ENCODE results near the gene ADPRHL1.
"Not testable (repeated sequence)": the region's sequence is repeated elsewhere in the genome, so short reads cannot be mapped to it uniquely, and the experiment has no call there.

The ADPRHL1 gene

GRCh38 chr13:113454936-113455335 lies 1.6 kb upstream of the ADPRHL1 start:
- no peak for DNase-seq

DNA sequence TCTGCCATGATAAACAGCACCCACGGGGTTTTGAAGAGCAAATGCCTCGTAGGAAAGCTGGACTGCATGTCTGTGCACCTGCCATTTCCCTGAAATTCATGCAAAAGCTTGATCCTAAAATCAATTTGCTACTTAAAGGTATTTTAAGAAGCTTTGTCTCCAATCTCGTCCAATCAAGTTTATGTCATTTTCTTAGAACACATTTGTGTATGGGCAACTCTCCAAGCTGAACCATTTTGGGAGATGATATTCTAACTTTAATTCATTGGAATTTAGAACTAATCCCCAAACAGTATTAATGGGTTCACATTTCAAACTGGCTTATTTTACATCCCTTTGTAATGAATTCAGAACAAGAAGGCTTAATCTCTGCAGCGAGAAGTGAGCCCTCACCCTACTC lies 822 bp downstream of the ADPRHL1 start:
- DNase-seq, result no peak

- no peak for DNase-seq
Measured at GRCh38 chr13:113451951-113452421, 1.3 kb downstream of the ADPRHL1 start.

GRCh38 chr13:113450861-113451620 lies 2.2 kb downstream of the ADPRHL1 start:
- peak; percentile 32 for DNase-seq

- not testable (repeated sequence) for DNase-seq
Measured at GRCh38 chr13:113450348-113450744, 2.9 kb downstream of the ADPRHL1 start.

- no peak for DNase-seq
Measured at GRCh38 chr13:113449693-113450347, 3.5 kb downstream of the ADPRHL1 start.

GRCh38 chr13:113448885-113449692 lies 4.2 kb downstream of the ADPRHL1 start:
- no peak for DNase-seq

DNA sequence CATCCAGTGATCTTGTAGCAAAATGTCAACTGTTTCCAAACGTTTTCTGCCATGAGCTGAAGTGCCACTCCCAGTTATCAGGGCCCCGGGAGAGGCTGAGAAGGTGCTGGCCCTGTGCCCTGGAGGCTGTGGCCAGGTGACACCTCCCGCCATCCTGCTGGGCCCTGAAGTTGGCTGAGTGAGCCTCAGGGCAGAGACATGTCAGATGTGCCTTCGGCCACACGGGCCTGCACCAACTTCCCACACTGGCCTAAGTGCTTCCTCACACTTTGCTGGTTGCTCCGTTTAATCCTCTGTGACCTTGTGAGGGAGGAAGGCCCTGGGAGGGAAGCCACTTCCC lies 4.8 kb downstream of the ADPRHL1 start:
- DNase-seq, result no peak

DNA sequence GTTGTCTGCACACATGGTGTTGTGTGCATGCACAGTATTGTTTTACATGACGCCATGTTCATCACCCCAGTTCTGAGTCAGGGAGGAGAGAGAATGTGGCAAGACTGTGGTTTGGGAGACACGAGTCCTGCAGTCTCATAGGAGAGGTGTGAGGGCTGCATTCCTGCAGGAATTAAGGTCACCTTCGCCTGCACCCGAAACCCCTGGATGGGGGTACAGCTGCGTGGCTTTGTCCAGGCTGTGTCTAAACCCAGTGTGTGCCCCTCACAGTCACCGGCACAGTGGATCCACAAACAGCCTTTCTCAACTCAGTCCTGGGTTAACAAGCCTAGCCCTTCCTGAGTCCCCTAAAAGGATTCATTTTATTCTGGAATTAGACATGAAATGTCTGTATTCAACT lies 5.7 kb downstream of the ADPRHL1 start:
- no peak for DNase-seq

DNA sequence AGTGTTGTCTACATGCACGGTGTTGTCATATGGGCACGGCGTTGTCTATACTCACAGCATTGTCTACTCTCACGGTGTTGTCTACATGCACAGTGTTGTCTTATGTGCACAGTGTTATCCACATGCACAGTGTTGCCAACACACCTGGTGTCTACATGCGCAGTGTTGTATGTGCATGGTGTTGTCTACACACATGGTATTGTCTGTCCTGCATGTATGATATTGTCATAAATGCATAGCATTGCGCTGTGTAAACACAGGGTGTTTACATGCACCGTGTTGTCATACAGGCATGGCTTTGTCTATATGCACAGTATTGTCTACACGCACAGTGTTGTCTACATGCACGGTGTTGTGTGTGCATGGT lies 6.8 kb downstream of the ADPRHL1 start:
- no peak for DNase-seq

GRCh38 chr13:113445791-113446487 lies 7.3 kb downstream of the ADPRHL1 start:
- DNase-seq, result no peak

DNA sequence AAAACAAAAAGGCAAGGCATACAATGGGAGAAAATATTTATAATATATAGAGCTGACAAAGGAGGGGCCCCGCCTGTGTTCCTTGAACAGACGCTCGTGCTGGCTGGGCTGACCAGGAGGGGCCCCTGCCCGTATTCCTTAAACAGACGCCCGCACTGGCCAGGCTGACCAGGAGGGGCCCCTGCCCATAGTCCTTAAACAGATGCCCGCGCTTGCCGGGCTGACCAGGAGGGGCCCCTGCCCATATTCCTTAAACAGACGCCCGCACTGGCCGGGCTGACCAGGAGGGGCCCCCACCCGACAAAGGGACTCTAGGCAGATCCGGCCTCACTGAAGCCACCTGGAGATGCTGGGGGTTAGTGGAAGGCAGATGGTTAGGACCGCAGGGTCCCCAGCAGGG lies 9.3 kb downstream of the ADPRHL1 start:
- DNase-seq, result no peak

DNA sequence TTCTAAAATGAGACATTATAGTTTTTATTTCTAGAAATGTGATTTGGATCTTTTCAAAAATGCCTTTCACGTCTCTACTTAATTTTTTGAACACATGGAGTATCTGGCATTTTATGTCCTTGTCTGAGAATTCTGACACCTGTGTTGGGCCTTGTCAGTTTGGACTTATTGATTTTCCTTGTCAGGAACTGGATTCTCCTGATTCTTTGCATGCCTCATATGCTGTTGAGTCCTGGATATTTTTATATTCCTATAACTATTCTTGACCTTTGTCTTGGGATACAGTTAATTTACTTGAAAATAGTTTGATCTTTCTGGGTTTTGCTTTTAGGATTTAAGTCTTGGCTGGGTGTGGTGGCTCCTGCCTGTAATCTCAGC lies 10.3 kb downstream of the ADPRHL1 start:
- DNase-seq, result no peak

- no peak for DNase-seq
Measured at GRCh38 chr13:113442354-113442984, 10.8 kb downstream of the ADPRHL1 start.

- DNase-seq, result no peak
Measured at GRCh38 chr13:113441661-113442060, 11.6 kb downstream of the ADPRHL1 start.

GRCh38 chr13:113437408-113438010 lies 15.8 kb downstream of the ADPRHL1 start:
- no peak for DNase-seq

GRCh38 chr13:113436866-113437265 lies 16.4 kb downstream of the ADPRHL1 start:
- DNase-seq, result not testable (repeated sequence)

- DNase-seq, result not testable (repeated sequence)
Measured at GRCh38 chr13:113435907-113436306, 17.4 kb downstream of the ADPRHL1 start.

DNA sequence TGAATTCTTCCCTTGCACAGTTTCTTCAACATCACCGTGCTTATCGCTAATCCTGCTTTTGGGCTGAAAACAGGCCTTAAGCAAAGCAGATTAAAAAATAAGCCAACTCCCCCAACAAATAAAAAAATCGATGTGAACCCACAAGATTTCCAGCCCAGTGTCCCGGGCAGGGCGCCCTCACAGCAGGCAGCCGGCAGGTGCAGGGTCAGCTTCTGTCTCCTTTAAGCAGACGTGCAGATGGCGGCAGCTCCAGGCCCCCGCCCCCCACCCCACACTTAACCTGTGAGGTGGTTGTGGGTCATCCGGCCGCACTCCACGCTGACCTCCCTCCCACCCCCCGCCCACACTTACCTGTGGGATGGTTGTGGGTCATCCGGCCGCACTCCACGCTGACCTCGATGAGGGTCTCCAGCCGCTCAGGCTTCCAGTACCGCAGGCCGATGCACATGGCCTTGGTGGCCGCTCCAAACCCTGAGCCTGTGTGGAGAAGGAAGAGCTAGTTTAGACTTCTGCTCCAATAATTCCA lies 19.8 kb downstream of the ADPRHL1 start:
- DNase-seq, result no peak

DNA sequence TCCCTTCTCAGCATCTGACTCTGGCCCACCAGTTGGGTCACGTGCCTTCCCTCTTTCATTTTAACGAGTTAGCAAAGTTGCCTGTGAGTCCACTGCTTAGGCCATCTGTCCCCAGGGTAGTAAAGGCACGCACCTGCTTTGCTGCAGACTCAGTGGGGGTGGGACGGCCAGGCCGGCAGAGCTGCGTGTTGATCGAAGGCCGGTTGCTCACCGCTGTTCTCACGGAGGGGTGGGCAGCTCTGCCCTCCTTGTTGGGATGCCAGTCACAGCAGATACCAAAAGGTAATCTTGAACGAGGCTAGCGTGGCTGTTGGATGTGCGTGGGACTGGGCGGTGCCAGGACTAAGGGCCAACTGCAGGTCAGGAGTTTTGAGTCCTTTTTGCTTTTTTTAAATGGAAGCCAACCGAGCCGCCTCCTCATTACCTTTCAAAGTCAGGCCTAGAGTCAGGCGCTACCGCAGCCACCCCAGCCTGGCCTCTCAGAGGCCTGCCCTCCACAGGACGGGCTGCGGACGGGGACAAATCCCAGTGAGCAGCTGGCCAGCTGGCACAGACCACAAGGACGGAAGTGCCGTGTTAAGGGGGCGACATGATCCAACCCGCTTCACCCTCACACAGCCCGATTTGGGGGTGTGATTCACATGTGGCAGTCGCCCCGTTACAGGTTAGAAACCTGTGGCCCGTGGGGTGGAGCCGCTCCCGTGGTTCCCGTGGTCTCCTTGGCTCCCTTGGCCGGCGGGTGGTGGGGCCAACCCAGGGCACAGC lies 20.6 kb downstream of the ADPRHL1 start:
- no peak for DNase-seq

- no peak for DNase-seq
Measured at GRCh38 chr13:113431171-113431570, 22.1 kb downstream of the ADPRHL1 start.
